Endothelial cell of umbilical vein (primary cell): ENCODE data around the gene MRPL12. TPM values are rescaled to one million over a fixed set of nuclear protein-coding genes. Genes with fewer than 3 reads are reported as not detected.

Experiments used
- BruUV-seq: library from RNA; stranded (reverse); fragments of 400-500 nt; replicated peaks from 2 replicates; lab custom pipeline; 2021; lab: Mats Ljungman, UMichigan
- CTCF ChIA-PET: fragments of 300-600, 350-600 bp; sonication (Branson Sonifier 250); formaldehyde crosslinking; loops from one replicate; lab custom pipeline; 2021; ENCODE audit warnings: antibody characterized with exemption, inconsistent platforms; lab: Charles Lee
- POLR2A ChIA-PET: fragments of 300-600, 350-600 bp; sonication (Branson Sonifier 250); formaldehyde crosslinking; loops from one replicate; lab custom pipeline; 2021; ENCODE audit warnings: antibody characterized with exemption, inconsistent platforms; lab: Charles Lee
- DNase-seq: peaks from one replicate; pipeline ENCODE4 v3.0.0-alpha.2; 2011; ENCODE audit warnings: low read depth, low spot score
- FAIRE-seq: peaks from 2 replicates; lab custom pipeline; 2011; peaks lifted over from hg19 to GRCh38; lab: Jason Lieb, UNC
- H2AFZ ChIP-seq: 2 replicates; pipeline ENCODE4 v1.6.0; 2012; ENCODE audit warnings: low read depth, low read length, control low read depth, inconsistent platforms
- H3K27ac ChIP-seq: 2 replicates; pipeline ENCODE4 v1.5.1; 2011; ENCODE audit warnings: low read depth, mild to moderate bottlenecking, control low read depth, low read length, moderate library complexity; ENCODE audit not compliant: insufficient read depth
- H3K27me3 ChIP-seq, 2 experiments: 2 replicates each; pipeline versions ENCODE4 v1.6.0 to v1.6.1; 2011; ENCODE audit warnings: low read length in 2 of 2, mixed read lengths in 1 of 2; ENCODE audit not compliant: control insufficient read depth in 2 of 2, insufficient read depth in 2 of 2
- H3K36me3 ChIP-seq, 2 experiments: 2 replicates in 1 of 2; 3 replicates in 1 of 2; pipeline ENCODE4 v1.5.1; 2011; ENCODE audit warnings: low read length in 2 of 2, mild to moderate bottlenecking in 1 of 2, moderate library complexity in 1 of 2; ENCODE audit not compliant: control insufficient read depth in 2 of 2, insufficient read depth in 2 of 2; ENCODE audit errors: extremely low read depth in 1 of 2
- H3K4me1 ChIP-seq: 3 replicates; pipeline ENCODE4 v1.5.1; 2011; ENCODE audit warnings: mild to moderate bottlenecking, low read length; ENCODE audit not compliant: control insufficient read depth, insufficient read depth; ENCODE audit errors: extremely low read depth
- H3K4me2 ChIP-seq: 2 replicates; pipeline ENCODE4 v1.6.1; 2011; ENCODE audit warnings: low read length, control low read depth, mixed read lengths; ENCODE audit not compliant: insufficient read depth
- H3K4me3 ChIP-seq, 3 experiments: fragments of 200-600 bp in 1 of 3; sonication (generic), shearing (Covaris generic) in 1 of 3; replicated peaks in 1 of 3; 2 replicates each; pipeline ENCODE4 v1.5.1; 2011 to 2016; ENCODE audit warnings: control low read depth in 3 of 3, low read length in 3 of 3, mild to moderate bottlenecking in 2 of 3, inconsistent platforms in 1 of 3, low read depth in 1 of 3, moderate library complexity in 1 of 3; ENCODE audit not compliant: insufficient read depth in 1 of 3
- H3K79me2 ChIP-seq: 2 replicates; pipeline ENCODE4 v1.6.0; 2012; ENCODE audit warnings: low read length, inconsistent platforms; ENCODE audit not compliant: control insufficient read depth, insufficient read depth
- H3K9ac ChIP-seq: replicated peaks from 2 replicates; pipeline ENCODE3; 2011; ENCODE audit warnings: low read length, control low read depth; ENCODE audit not compliant: insufficient read depth; ENCODE audit errors: extremely low read depth
- H3K9me1 ChIP-seq: replicated peaks from 3 replicates; pipeline ENCODE4 v1.6.0; 2011; ENCODE audit warnings: mild to moderate bottlenecking, low read length; ENCODE audit not compliant: control insufficient read depth, insufficient read depth; ENCODE audit errors: extremely low read depth
- H3K9me3 ChIP-seq: replicated peaks from 2 replicates; pipeline ENCODE4 v1.5.1; 2012; ENCODE audit warnings: low read length, inconsistent platforms; ENCODE audit not compliant: control insufficient read depth, insufficient read depth
- H4K20me1 ChIP-seq: replicated peaks from 2 replicates; pipeline ENCODE3; 2011; ENCODE audit warnings: mild to moderate bottlenecking, low read length; ENCODE audit not compliant: control insufficient read depth, insufficient read depth; ENCODE audit errors: extremely low read depth
- EZH2 ChIP-seq: IDR thresholded peaks from 2 replicates; pipeline ENCODE4 v1.6.1; 2012; ENCODE audit warnings: borderline replicate concordance, low read depth, mild to moderate bottlenecking, moderate library complexity, low read length, inconsistent platforms; ENCODE audit not compliant: severe bottlenecking
- FOS ChIP-seq: IDR thresholded peaks from 2 replicates; pipeline ENCODE4 v1.6.1; 2011; ENCODE audit warnings: mild to moderate bottlenecking, low read length, moderate library complexity, borderline replicate concordance; ENCODE audit not compliant: insufficient read depth
- GATA2 ChIP-seq: IDR thresholded peaks from 2 replicates; pipeline ENCODE4 v1.7.0; 2011; ENCODE audit warnings: low read depth, mild to moderate bottlenecking, moderate library complexity, mixed read lengths, low read length; ENCODE audit not compliant: insufficient read length, insufficient read depth
- JUN ChIP-seq: IDR thresholded peaks from 2 replicates; pipeline ENCODE4 v1.6.1; 2011; ENCODE audit warnings: borderline replicate concordance, low read depth; ENCODE audit not compliant: insufficient read length, insufficient read depth
- MYC ChIP-seq: IDR thresholded peaks from one replicate; pipeline ENCODE4 v1.6.1; 2011; ENCODE audit warnings: mild to moderate bottlenecking, low read depth, low read length
- POLR2A ChIP-seq: IDR thresholded peaks from 2 replicates; pipeline ENCODE4 v1.6.1; 2012; ENCODE audit warnings: low read depth, mild to moderate bottlenecking, control low read depth, low read length
- POLR2AphosphoS5 ChIP-seq: IDR thresholded peaks from 2 replicates; pipeline ENCODE4 v1.6.1; 2012; ENCODE audit warnings: low read depth, mild to moderate bottlenecking, control low read depth, low read length, moderate library complexity; ENCODE audit not compliant: insufficient read depth
- dilution Hi-C: fragments of 300-500 bp; cut with MboI; formaldehyde crosslinking; loops from one replicate; pipeline ENCODE4 v1.15.0; 2019; ENCODE audit warnings: low sequenced_read_pairs; ENCODE audit not compliant: extremely low pct_ligation_motif_present
- intact Hi-C: fragments of 100-400 bp; cut with micrococcal nuclease; formaldehyde crosslinking; loops from one replicate; pipeline ENCODE4 v1.10.0; 2022
- polyA plus RNA-seq, 4 experiments: library from polyadenylated mRNA; depleted of rRNA in 3 of 4; stranded (reverse) in 3 of 4; unstranded in 1 of 4; fragments of >200 nt; gene quantifications; 2 replicates each; pipeline versions ENCODE4 v1.2.1 to v1.2.3, GENCODE V29; 2011 to 2012; ENCODE audit warnings: missing spikeins in 1 of 4
- total RNA-seq: library from RNA; stranded (reverse); gene quantifications from 2 replicates; pipeline ENCODE4 v1.2.3, GENCODE V29; 2021
- TF ChIP-seq, protein P1 (sequence below), 2 donors: IDR thresholded peaks; 1 replicate in 1 of 2; 2 replicates in 1 of 2; pipeline ENCODE4 v1.5.1; 2011; ENCODE audit warnings: low read length in 2 of 2, mild to moderate bottlenecking in 2 of 2, moderate library complexity in 2 of 2, control low read depth in 1 of 2, inconsistent platforms in 1 of 2, low read depth in 1 of 2; ENCODE audit not compliant: insufficient read depth in 1 of 2; ENCODE audit errors: extremely low read depth in 1 of 2
- TF ChIP-seq, protein P2 (sequence below): IDR thresholded peaks from 2 replicates; pipeline ENCODE4 v1.6.1; 2011; ENCODE audit not compliant: insufficient read depth, insufficient read length

Gene MRPL12
- total and polyA plus RNA-seq, 2 donors (not counting 3 experiments of a cell fraction or from before 2014, with no cell fraction given): 91.9 to 99.9 TPM

DNA sequence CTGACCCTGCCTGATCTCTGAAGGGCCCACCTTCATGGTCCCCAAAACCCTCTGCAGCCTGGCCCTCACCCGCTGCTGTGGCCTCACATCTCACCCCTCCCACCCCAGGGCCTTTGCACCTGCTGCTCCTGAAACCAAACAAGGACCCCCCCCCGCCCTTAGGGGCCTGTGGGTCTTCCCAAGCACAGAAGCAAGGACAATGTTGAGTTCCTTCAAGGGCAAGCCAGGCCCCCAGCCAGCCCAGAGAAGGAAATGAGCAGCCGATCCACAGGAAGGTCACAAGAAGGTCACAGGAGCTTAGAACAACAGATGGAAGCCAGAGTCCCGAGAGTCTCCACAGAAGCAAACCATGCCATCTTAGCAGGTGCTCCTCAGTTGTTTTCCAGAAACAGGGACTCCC, 46.3 kb upstream of the MRPL12 start:
- DNase-seq (peak; percentile 53), FAIRE-seq (peak; percentile 70)
- H3K4me2 ChIP-seq: no peak overlapping the region
- H3K9ac ChIP-seq: no peak overlapping the region
- TF ChIP-seq POLR2AphosphoS5: no peak
- TF ChIP-seq, protein P1, sequence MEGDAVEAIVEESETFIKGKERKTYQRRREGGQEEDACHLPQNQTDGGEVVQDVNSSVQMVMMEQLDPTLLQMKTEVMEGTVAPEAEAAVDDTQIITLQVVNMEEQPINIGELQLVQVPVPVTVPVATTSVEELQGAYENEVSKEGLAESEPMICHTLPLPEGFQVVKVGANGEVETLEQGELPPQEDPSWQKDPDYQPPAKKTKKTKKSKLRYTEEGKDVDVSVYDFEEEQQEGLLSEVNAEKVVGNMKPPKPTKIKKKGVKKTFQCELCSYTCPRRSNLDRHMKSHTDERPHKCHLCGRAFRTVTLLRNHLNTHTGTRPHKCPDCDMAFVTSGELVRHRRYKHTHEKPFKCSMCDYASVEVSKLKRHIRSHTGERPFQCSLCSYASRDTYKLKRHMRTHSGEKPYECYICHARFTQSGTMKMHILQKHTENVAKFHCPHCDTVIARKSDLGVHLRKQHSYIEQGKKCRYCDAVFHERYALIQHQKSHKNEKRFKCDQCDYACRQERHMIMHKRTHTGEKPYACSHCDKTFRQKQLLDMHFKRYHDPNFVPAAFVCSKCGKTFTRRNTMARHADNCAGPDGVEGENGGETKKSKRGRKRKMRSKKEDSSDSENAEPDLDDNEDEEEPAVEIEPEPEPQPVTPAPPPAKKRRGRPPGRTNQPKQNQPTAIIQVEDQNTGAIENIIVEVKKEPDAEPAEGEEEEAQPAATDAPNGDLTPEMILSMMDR (IDR thresholded peaks at IDR 0.05; ENCODE audit: extremely low read depth in 1 of 2, insufficient read depth in 1 of 2, low read depth in 1 of 2, low read length in 2 of 2): no peak
- TF ChIP-seq GATA2: no peak
- TF ChIP-seq MYC: no peak
- TF ChIP-seq, protein P2, sequence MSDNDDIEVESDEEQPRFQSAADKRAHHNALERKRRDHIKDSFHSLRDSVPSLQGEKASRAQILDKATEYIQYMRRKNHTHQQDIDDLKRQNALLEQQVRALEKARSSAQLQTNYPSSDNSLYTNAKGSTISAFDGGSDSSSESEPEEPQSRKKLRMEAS: no peak
- no peak for TF ChIP-seq EZH2
- TF ChIP-seq JUN: no peak
- TF ChIP-seq FOS: no peak
- no peak for TF ChIP-seq POLR2A
- no TSS peak for BruUV-seq
- H4K20me1 ChIP-seq: no peaks in the 10 kb centered on the region
- H2AFZ ChIP-seq: peak overlapping the region; percentile 13
- H3K4me3 ChIP-seq: no peak overlapping the region
- ChIA-PET POLR2A (interaction anchor here (2.1 kb wide), 1 partner anchor 21 kb away, joined by 4 read pairs; no protein-coding TSS in a partner anchor), CTCF (no interaction called here)
- H3K4me1 ChIP-seq: peaks cover 9% of the 10 kb centered on the region
- dilution Hi-C loops (no loop called here), intact Hi-C loops (no loop called here)
- H3K9me3 ChIP-seq: no peaks in the 10 kb centered on the region
- H3K9me1 ChIP-seq: no peaks in the 10 kb centered on the region
- no peaks in the 10 kb centered on the region for H3K79me2 ChIP-seq
- H3K36me3 ChIP-seq: no peaks in the 10 kb centered on the region
- no peak overlapping the region for H3K27ac ChIP-seq
- H3K27me3 ChIP-seq: no peaks in the 10 kb centered on the region
